Liver (tissue), 3 donors: ENCODE data around the gene SHISAL1.

ENCODE experiments used
- CTCF ChIP-seq: fragments of 150-350 bp; IDR thresholded peaks from 2 replicates; pipeline ENCODE4 v1.5.1; 2017; ENCODE audit warnings: improper control_type of control experiment, low read depth, low read length; ENCODE audit not compliant: missing input control
- EGR1 ChIP-seq, 2 donors: IDR thresholded peaks; 2 replicates each; pipeline ENCODE4 v1.6.1; 2016 to 2018; ENCODE audit warnings: antibody characterized with exemption in 2 of 2, low read depth in 2 of 2
- GABPA ChIP-seq, 2 donors: IDR thresholded peaks in 1 of 2; conservative IDR thresholded peaks in 1 of 2; 2 replicates each; pipeline ENCODE4 v1.6.1; 2016; ENCODE audit warnings: antibody characterized with exemption in 2 of 2, mild to moderate bottlenecking in 1 of 2, moderate library complexity in 1 of 2
- RAD21 ChIP-seq, 2 donors: IDR thresholded peaks; 2 replicates each; pipeline ENCODE4 v1.6.1; 2016; ENCODE audit warnings: antibody characterized with exemption in 2 of 2, mild to moderate bottlenecking in 2 of 2
- REST ChIP-seq: IDR thresholded peaks from 2 replicates; pipeline ENCODE4 v1.6.1; 2016; ENCODE audit warnings: antibody characterized with exemption, mild to moderate bottlenecking
- RXRA ChIP-seq, 2 donors: IDR thresholded peaks; 2 replicates each; pipeline ENCODE4 v1.6.1; 2017 to 2018; ENCODE audit warnings: antibody characterized with exemption in 2 of 2, mild to moderate bottlenecking in 1 of 2
- TAF1 ChIP-seq: conservative IDR thresholded peaks from 2 replicates; pipeline ENCODE4 v1.6.1; 2016; ENCODE audit warnings: antibody characterized with exemption, mild to moderate bottlenecking
- donor health status: healthy.
- donor health status: healthy.

- TF ChIP-seq CTCF (no peak), GABPA (IDR thresholded peaks at IDR 0.05 in 1 of 2, conservative IDR thresholded peaks at IDR 0.05 in 1 of 2) (no peak), EGR1 (IDR thresholded peaks at IDR 0.05; ENCODE audit: low read depth in 2 of 2) (no peak), REST (no peak), RXRA (IDR thresholded peaks at IDR 0.05) (no peak), TAF1 (no peak), RAD21 (IDR thresholded peaks at IDR 0.05) (no peak)
These were observed 34.8 kb upstream of the SHISAL1 start for GRCh38 chr22:44347549-44347948.
